ENCODE data around the gene RTN4R.

The RTN4R gene

DNA sequence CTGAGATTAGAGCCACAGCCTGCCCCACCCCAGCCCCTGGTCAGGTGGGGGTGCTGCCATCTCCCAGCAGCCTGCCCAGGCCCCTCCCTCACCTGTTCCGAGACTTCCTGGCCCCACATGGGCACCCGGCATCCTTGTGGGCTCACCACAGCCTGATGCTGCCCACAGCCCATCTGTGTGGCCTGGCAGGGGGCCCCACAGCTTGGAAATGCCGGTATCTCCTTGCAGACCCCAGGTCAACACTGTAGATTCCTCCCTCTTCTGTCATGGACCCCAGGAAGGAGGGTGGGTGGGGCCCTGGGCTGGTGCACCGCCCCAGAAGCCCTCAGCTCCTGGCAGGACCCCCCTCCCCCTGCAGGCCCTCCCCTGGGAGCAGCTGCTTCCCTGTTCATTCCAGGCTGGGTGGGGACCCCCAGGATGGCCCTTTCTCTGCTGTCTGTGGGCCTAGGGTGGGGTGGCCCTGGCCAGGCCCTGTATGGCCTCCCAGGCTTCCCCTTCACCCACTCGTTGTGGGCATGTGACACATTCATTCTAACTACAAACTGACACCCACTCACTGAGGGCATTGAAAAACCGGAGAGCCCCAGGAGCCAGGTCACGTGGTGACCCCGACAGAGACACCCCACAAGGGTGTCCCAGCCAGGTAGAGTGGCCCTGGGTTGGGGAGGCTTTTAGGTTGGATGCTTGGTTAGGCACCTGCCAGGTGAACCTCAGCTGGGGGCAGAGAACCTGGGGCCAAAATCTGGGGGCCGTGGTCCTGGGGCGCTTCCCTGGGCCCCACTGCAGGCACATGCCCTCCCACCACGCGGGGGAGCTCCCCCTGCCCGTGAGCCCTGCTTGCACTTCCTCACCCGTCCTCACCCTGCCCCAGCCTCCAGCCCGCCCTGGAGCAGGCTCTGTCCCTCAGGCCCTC, 73.2 kb downstream of the RTN4R start:
- no peak for DNase-seq

DNA sequence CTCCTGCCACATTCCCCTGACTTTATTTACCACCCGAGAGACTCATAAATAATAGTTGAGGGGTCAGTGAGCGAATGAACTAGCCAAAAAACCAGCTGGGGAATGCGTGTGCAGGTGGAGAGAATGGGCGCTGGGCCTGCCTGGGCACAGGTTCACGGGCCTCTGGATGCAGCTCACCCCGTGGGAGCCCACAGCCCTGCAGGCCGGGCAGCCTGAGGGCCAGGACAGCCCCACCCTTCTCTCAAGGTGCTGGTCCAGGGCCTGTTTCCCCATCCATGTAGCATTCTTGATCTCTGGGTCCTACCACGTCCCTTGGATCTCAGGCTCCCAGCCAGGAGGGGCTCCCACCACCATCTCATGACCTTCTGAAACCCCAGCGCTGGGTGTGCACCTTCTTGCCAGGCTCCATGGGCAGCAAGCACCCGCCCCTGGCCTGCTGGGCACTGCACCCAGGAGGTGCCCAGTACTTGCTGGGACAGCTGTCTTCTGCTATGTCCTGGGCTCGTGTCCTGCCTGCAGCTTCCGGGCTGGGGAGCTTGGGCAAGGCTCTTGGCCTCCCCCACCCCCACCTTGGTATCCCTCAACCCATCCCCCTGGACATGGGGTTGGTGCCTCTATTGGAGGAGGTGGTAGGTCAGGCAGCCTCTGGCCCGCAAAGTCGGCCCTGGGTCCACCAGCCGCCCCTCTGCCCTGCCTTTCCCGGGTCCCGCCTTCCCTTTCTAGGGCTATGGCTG, 74.2 kb downstream of the RTN4R start:
- no peak for DNase-seq

DNA sequence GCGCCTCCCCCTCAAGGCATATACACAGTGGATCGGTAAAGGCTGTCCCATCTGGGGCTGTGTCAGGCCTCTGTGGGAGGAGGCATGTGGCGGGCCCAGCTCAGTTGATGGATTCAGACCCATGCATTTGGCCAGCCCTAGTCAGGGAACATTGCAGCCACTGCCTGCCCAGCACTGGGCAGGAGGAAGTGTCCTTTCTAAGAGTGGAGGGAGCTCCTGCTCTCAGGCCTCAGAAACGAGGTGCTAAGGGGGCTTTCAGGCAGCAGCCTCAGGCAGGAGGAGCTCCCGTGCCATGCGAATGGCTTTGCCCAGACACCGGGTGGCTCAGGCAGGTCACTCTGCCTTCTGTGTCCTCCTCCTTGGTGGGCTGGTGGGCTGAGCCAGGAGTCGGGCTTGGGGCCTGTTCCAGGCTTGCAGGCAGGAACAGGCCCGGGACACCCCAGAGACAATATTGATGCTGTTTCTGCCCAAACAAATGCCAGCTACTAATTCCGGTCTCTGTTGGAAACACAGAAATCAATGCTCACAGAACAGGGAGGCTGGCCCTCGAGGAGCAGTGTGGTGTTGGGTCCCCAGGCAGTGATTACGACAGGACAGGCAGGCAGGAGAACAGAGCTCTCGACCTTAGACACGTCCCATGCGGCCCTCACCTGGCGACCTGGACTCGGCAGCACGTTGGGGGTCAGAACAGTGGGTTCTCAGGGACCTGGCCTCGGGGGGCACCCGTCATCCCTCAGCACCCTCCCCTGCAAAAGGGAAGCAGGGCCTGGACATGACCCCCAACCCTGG, 75.0 kb downstream of the RTN4R start:
- no peak for DNase-seq

DNA sequence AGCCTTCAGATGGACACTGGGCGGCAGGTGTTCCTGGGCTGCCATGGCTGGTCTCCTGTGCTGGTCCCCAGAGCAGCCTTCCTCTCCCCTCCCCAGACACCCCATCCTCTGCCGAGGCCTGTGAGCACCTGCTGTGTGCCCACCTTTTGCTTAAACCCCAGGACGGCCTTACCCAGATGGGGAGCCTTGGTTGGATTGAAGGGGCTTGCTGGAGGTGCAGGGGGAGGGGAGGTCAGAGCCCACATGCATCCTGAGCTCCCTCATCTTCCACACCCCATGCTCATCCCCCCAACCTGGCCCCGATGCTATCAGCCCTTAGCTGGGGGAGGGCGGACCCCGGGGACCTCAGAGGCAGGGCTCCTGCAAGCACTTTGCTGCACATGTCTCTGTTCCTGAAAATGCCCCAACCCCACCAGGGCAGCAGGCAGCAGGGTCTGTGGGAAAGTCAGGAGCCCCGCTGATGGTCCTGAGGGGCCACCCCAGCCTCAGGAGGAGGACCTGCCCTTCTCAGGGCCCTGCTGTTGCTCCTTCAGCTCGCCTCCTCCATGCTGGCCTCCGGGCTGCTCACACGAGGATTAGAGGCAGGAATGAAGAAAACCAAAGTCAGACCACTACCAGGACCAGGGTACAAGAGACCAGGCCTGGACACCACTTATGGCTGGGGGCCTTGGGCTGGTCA, 75.7 kb downstream of the RTN4R start:
- no peak for DNase-seq

DNA sequence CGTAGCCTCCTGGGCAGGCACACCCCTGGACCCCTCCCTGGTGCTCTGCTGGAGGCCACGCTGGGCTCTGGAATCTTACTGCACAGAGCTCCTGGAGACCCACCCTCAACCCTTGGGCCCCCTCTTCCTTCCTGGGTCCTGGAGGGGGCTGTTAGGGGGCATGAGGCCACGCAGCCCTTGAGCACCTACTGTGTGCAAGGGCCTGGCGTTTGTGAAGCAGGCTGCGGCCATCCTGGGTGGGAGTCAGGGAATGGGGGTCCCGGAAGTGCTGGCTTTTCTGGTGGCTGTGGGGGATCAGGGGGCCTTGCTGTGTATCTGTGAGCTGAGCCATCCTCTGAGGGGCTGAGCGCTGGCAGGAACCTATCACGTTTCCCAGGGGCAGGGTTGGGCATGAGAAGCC, 76.3 kb downstream of the RTN4R start:
- no peak for DNase-seq
